SU-DHL-6 (cell line): Measurements from ENCODE around the gene SOX14.

ENCODE experiments used
- H2AFZ ChIP-seq: fragments of 200-600 bp; sonication (generic); 2 replicates; pipeline ENCODE4 v1.6.1; 2014; ENCODE audit warnings: low read depth, mild to moderate bottlenecking, moderate library complexity, mixed read lengths, antibody characterized with exemption, low read length; ENCODE audit not compliant: severe bottlenecking
- H3F3A ChIP-seq: fragments of 200-600 bp; shearing (Covaris generic); 2 replicates; pipeline ENCODE4 v1.6.0; 2016; ENCODE audit warnings: antibody characterized with exemption, mild to moderate bottlenecking; ENCODE audit not compliant: insufficient read depth
- H3K27ac ChIP-seq: fragments of 200-600 bp; sonication (generic); 2 replicates; pipeline ENCODE4 v1.5.1; 2016; ENCODE audit warnings: low read depth, mild to moderate bottlenecking, low read length, moderate library complexity, mixed read lengths
- H3K27me3 ChIP-seq: fragments of 200-600 bp; sonication (generic), shearing (Covaris generic); 2 replicates; pipeline ENCODE4 v1.6.0; 2014; ENCODE audit warnings: mild to moderate bottlenecking, low read length
- H3K36me3 ChIP-seq: fragments of 200-600 bp; sonication (generic); 2 replicates; pipeline ENCODE4 v1.6.1; 2014; ENCODE audit warnings: mild to moderate bottlenecking, low read length, mixed read lengths
- H3K4me2 ChIP-seq: fragments of 300-600, 200-600 bp; shearing (Covaris generic), sonication (generic); 2 replicates; pipeline ENCODE4 v1.6.0; 2014; ENCODE audit warnings: low read length, low read depth, mild to moderate bottlenecking; ENCODE audit not compliant: poor library complexity, severe bottlenecking
- H3K4me3 ChIP-seq: fragments of 200-600 bp; sonication (generic); 2 replicates; pipeline ENCODE4 v1.5.1; 2014; ENCODE audit warnings: antibody characterized with exemption, low read length, mild to moderate bottlenecking, mixed read lengths; ENCODE audit not compliant: insufficient read depth, poor library complexity, severe bottlenecking
- H3K79me2 ChIP-seq: fragments of 200-600 bp; sonication (generic); 2 replicates; pipeline ENCODE4 v1.6.1; 2014; ENCODE audit warnings: mild to moderate bottlenecking, low read length, moderate library complexity; ENCODE audit not compliant: insufficient read depth
- H3K9ac ChIP-seq: fragments of 200-600 bp; sonication (generic); 2 replicates; pipeline ENCODE4 v1.7.0; 2014; ENCODE audit warnings: mild to moderate bottlenecking, low read length
- H3K9me2 ChIP-seq: fragments of 200-600 bp; sonication (generic); replicated peaks from 2 replicates; pipeline ENCODE4 v1.6.1; 2014; ENCODE audit warnings: low read length; ENCODE audit not compliant: insufficient read depth
- H3K9me3 ChIP-seq: fragments of 200-600 bp; sonication (generic); 2 replicates; pipeline ENCODE4 v1.6.1; 2014; ENCODE audit warnings: low read length, mixed read lengths; ENCODE audit not compliant: insufficient read depth
- H4K20me1 ChIP-seq: fragments of 200-600 bp; sonication (generic); 2 replicates; pipeline ENCODE4 v1.6.1; 2014; ENCODE audit warnings: low read depth, mild to moderate bottlenecking, antibody characterized with exemption, low read length, moderate library complexity, mixed read lengths
- CTCF ChIP-seq: fragments of 200-600 bp; sonication (generic); IDR thresholded peaks from one replicate; pipeline ENCODE4 v1.5.1; 2017; ENCODE audit warnings: antibody characterized with exemption, mild to moderate bottlenecking, low read length, moderate library complexity; ENCODE audit not compliant: insufficient read depth, poor library complexity, severe bottlenecking
- EZH2phosphoT487 ChIP-seq: fragments of 200-600 bp; sonication (generic), shearing (Covaris generic); conservative IDR thresholded peaks from 2 replicates; pipeline ENCODE4 v1.6.1; 2018; ENCODE audit warnings: mild to moderate bottlenecking, antibody characterized with exemption, low read length, moderate library complexity, mixed read lengths

The SOX14 gene

GRCh38 chr3:137771401-137772213 lies 7.5 kb downstream of the SOX14 start:
- Histone ChIP-seq H3K9me3 (no peaks in the 10 kb centered on the region), H3F3A (no peaks in the 10 kb centered on the region), H3K36me3 (no peaks in the 10 kb centered on the region), H3K9me2 (no peaks in the 10 kb centered on the region), H2AFZ (no peak overlapping the region), H3K9ac (no peak overlapping the region), H3K4me2 (no peak overlapping the region), H3K27me3 (no peaks in the 10 kb centered on the region), H4K20me1 (no peaks in the 10 kb centered on the region), H3K4me3 (no peak overlapping the region), H3K79me2 (no peaks in the 10 kb centered on the region), H3K27ac (no peak overlapping the region)
- TF ChIP-seq CTCF (no peak), EZH2phosphoT487 (no peak)

GRCh38 chr3:137772214-137772955 lies 8.3 kb downstream of the SOX14 start:
- H3K79me2 ChIP-seq = no peaks in the 10 kb centered on the region
- no peak for TF ChIP-seq CTCF
- TF ChIP-seq EZH2phosphoT487 = no peak
- no peak overlapping the region for H2AFZ ChIP-seq
- no peak overlapping the region for H3K4me3 ChIP-seq
- H3F3A ChIP-seq = no peaks in the 10 kb centered on the region
- H3K27ac ChIP-seq = no peak overlapping the region
- H3K9ac ChIP-seq = no peak overlapping the region
- no peaks in the 10 kb centered on the region for H3K27me3 ChIP-seq
- H3K9me3 ChIP-seq = no peaks in the 10 kb centered on the region
- no peak overlapping the region for H3K4me2 ChIP-seq
- no peaks in the 10 kb centered on the region for H3K36me3 ChIP-seq
- H3K9me2 ChIP-seq = no peaks in the 10 kb centered on the region
- no peaks in the 10 kb centered on the region for H4K20me1 ChIP-seq

GRCh38 chr3:137778941-137779340 lies 14.8 kb downstream of the SOX14 start:
- H3K79me2 ChIP-seq = no peaks in the 10 kb centered on the region
- no peak overlapping the region for H2AFZ ChIP-seq
- H3K36me3 ChIP-seq = no peaks in the 10 kb centered on the region
- no peaks in the 10 kb centered on the region for H3K9me2 ChIP-seq
- H3K9me3 ChIP-seq = no peaks in the 10 kb centered on the region
- H3K4me2 ChIP-seq = no peak overlapping the region
- H3K27me3 ChIP-seq = no peaks in the 10 kb centered on the region
- H3F3A ChIP-seq = no peaks in the 10 kb centered on the region
- H3K9ac ChIP-seq = no peak overlapping the region
- no peak overlapping the region for H3K4me3 ChIP-seq
- no peaks in the 10 kb centered on the region for H4K20me1 ChIP-seq
- TF ChIP-seq CTCF = no peak
- no peak for TF ChIP-seq EZH2phosphoT487
- no peak overlapping the region for H3K27ac ChIP-seq
